Vagina (tissue), 2 donors: ENCODE data around the gene CENATAC. TPM values are rescaled to one million over a fixed set of nuclear protein-coding genes. Genes with fewer than 3 reads are reported as not detected.

Experiments used
- DNase-seq, 2 donors: peaks; one replicate each; pipeline ENCODE4 v3.0.0-alpha.2; 2017; ENCODE audit errors: extremely low spot score in 2 of 2
- H3K27ac ChIP-seq: fragments of 200-600 bp; sonication (generic); one replicate; pipeline ENCODE4 v1.5.1; 2019
- H3K27me3 ChIP-seq: fragments of 200-600 bp; sonication (generic); one replicate; pipeline ENCODE4 v1.5.1; 2019
- H3K36me3 ChIP-seq, 2 donors: fragments of 200-600 bp; sonication (generic); one replicate each; pipeline ENCODE4 v1.5.1; 2017 to 2019
- H3K4me1 ChIP-seq: fragments of 200-600 bp; sonication (generic); one replicate; pipeline ENCODE4 v1.5.1; 2019
- H3K4me3 ChIP-seq, 2 donors: fragments of 200-600 bp; sonication (generic); 1 replicate in 1 of 2; 2 replicates in 1 of 2; pipeline ENCODE4 v1.5.1; 2016 to 2019
- H3K9me3 ChIP-seq: fragments of 200-600 bp; sonication (generic); one replicate; pipeline ENCODE4 v1.5.1; 2019
- POLR2A ChIP-seq, 2 donors: fragments of 450-650 bp; IDR thresholded peaks; one replicate each; pipeline ENCODE4 v1.6.1; 2017; ENCODE audit warnings: antibody characterized with exemption in 2 of 2, mild to moderate bottlenecking in 2 of 2, moderate library complexity in 2 of 2
- POLR2AphosphoS5 ChIP-seq, 2 donors: sonication (generic); formaldehyde crosslinking; IDR thresholded peaks; one replicate each; pipeline ENCODE4 v1.9.0; 2017; ENCODE audit warnings: antibody characterized with exemption in 2 of 2, mild to moderate bottlenecking in 2 of 2, low read depth in 1 of 2; ENCODE audit not compliant: insufficient read depth in 1 of 2
- intact Hi-C: fragments of 100-400 bp; cut with DNase I; formaldehyde crosslinking; loops from one replicate; pipeline ENCODE4 v1.15.1; 2023
- total RNA-seq: library from RNA; depleted of rRNA; stranded (reverse); fragments of >200 nt; gene quantifications from one replicate; pipeline ENCODE4 v1.2.3, GENCODE V29; 2016
- TF ChIP-seq, protein P1 (sequence below), 3 experiments: fragments of 450-650 bp in 2 of 3; fragments of 200-600 bp in 1 of 3; sonication (generic) in 1 of 3; IDR thresholded peaks; one replicate each; pipeline ENCODE4 v1.5.1; 2017 to 2019; ENCODE audit warnings: antibody characterized with exemption in 3 of 3, mild to moderate bottlenecking in 2 of 3, moderate library complexity in 2 of 3

Gene CENATAC
- total RNA-seq, 1 donor from 2014 or later = 49.8 TPM

GRCh38 chr11:119048644-119049043 is 50.7 kb downstream of the CENATAC start:
- Histone ChIP-seq H3K9me3 (no peaks in the 10 kb centered on the region), H3K4me3 (no peak overlapping the region), H3K36me3 (peaks cover 0 to 84% of the 10 kb centered on the region in 2 donors), H3K4me1 (no peaks in the 10 kb centered on the region), H3K27me3 (no peaks in the 10 kb centered on the region), H3K27ac (no peak overlapping the region)
- DNase-seq = no peak
- intact Hi-C loops = no loop called here
- TF ChIP-seq POLR2AphosphoS5 (IDR thresholded peaks at IDR 0.05; ENCODE audit: insufficient read depth in 1 of 2, low read depth in 1 of 2) (no peak), POLR2A (IDR thresholded peaks at IDR 0.05) (no peak)
- TF ChIP-seq, protein P1, sequence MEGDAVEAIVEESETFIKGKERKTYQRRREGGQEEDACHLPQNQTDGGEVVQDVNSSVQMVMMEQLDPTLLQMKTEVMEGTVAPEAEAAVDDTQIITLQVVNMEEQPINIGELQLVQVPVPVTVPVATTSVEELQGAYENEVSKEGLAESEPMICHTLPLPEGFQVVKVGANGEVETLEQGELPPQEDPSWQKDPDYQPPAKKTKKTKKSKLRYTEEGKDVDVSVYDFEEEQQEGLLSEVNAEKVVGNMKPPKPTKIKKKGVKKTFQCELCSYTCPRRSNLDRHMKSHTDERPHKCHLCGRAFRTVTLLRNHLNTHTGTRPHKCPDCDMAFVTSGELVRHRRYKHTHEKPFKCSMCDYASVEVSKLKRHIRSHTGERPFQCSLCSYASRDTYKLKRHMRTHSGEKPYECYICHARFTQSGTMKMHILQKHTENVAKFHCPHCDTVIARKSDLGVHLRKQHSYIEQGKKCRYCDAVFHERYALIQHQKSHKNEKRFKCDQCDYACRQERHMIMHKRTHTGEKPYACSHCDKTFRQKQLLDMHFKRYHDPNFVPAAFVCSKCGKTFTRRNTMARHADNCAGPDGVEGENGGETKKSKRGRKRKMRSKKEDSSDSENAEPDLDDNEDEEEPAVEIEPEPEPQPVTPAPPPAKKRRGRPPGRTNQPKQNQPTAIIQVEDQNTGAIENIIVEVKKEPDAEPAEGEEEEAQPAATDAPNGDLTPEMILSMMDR (IDR thresholded peaks at IDR 0.05) = no peak

- Histone ChIP-seq H3K27ac (no peak overlapping the region), H3K9me3 (no peaks in the 10 kb centered on the region), H3K27me3 (no peaks in the 10 kb centered on the region), H3K4me3 (no peak overlapping the region), H3K36me3 (peaks cover 0 to 88% of the 10 kb centered on the region in 2 donors), H3K4me1 (no peaks in the 10 kb centered on the region)
- no peak for DNase-seq
- TF ChIP-seq POLR2AphosphoS5 (IDR thresholded peaks at IDR 0.05; ENCODE audit: insufficient read depth in 1 of 2, low read depth in 1 of 2) (no peak), POLR2A (IDR thresholded peaks at IDR 0.05) (no peak)
- TF ChIP-seq, protein P1 (IDR thresholded peaks at IDR 0.05) = no peak
- intact Hi-C loops = no loop called here
These were observed 51.1 kb downstream of the CENATAC start for GRCh38 chr11:119049081-119049480.

GRCh38 chr11:119051440-119052162 is 53.7 kb downstream of the CENATAC start:
- Histone ChIP-seq H3K36me3 (peaks cover 0 to 83% of the 10 kb centered on the region in 2 donors), H3K27ac (no peak overlapping the region), H3K9me3 (no peaks in the 10 kb centered on the region), H3K4me3 (no peak overlapping the region), H3K27me3 (no peaks in the 10 kb centered on the region), H3K4me1 (peaks cover 18% of the 10 kb centered on the region)
- intact Hi-C loops = no loop called here
- TF ChIP-seq, protein P1 (IDR thresholded peaks at IDR 0.05) = no peak
- TF ChIP-seq POLR2A (IDR thresholded peaks at IDR 0.05) (no peak), POLR2AphosphoS5 (IDR thresholded peaks at IDR 0.05; ENCODE audit: insufficient read depth in 1 of 2, low read depth in 1 of 2) (no peak)
- DNase-seq = no peak

DNA sequence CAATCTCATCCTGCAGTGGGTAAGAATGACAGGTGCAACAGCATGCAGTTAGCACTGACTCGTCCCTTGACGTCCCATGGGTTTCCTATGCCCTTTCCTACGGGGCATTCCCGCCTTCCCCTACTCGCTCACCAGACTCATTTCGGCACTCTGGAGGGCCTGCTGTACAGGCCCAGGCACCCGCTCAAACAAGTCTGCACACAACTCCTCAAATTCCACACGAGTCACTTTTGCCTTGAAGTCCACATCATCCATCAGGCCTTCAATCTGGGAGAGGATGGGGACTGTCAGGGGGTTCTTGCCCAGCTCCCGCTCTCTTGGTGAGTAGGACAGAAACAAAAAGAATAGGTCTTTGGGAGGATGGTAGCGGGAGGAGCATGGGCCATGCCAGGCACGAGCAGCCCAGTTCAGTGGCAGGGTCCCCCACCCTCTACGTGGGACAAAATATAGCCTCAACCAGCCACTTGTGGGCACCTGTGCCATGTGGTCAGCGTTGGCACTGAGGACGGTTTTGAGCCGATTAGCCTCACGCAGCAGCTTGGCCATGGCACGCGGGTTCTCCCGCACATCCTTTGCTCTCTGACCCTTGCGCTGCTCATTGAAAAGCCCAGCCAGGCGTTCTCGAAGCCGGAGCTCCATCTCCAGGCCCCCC is 54.4 kb downstream of the CENATAC start:
- Histone ChIP-seq H3K4me1 (peaks cover 18% of the 10 kb centered on the region), H3K4me3 (no peak overlapping the region), H3K27me3 (no peaks in the 10 kb centered on the region), H3K9me3 (no peaks in the 10 kb centered on the region), H3K36me3 (peaks cover 0 to 76% of the 10 kb centered on the region in 2 donors), H3K27ac (no peak overlapping the region)
- DNase-seq = no peak
- intact Hi-C loops = no loop called here
- no peak for TF ChIP-seq POLR2AphosphoS5 (IDR thresholded peaks at IDR 0.05; ENCODE audit: insufficient read depth in 1 of 2, low read depth in 1 of 2)
- TF ChIP-seq, protein P1 (IDR thresholded peaks at IDR 0.05) = no peak
- TF ChIP-seq POLR2A (IDR thresholded peaks at IDR 0.05) = no peak

- Histone ChIP-seq H3K4me3 (no peak overlapping the region), H3K36me3 (peaks cover 0 to 54% of the 10 kb centered on the region in 2 donors), H3K9me3 (no peaks in the 10 kb centered on the region), H3K27ac (no peak overlapping the region), H3K27me3 (no peaks in the 10 kb centered on the region), H3K4me1 (peaks cover 28% of the 10 kb centered on the region)
- no peak for TF ChIP-seq POLR2AphosphoS5 (IDR thresholded peaks at IDR 0.05; ENCODE audit: insufficient read depth in 1 of 2, low read depth in 1 of 2)
- no peak for TF ChIP-seq POLR2A (IDR thresholded peaks at IDR 0.05)
- TF ChIP-seq, protein P1 (IDR thresholded peaks at IDR 0.05) = no peak
- no peak for DNase-seq
- intact Hi-C loops = no loop called here
These were observed 56.5 kb downstream of the CENATAC start for GRCh38 chr11:119054418-119054817.
